ENCODE results near the gene APOO.

APOO gene

GRCh38 chrX:23907498-23908218 is at the start of gene APOO, which contains the start of gene CXorf58:
Gene APOO, minus strand, starts transcription at chrX:23907938. Its CDS starts 236 bp downstream, at chrX:23907702.
Gene CXorf58, plus strand, starts transcription at chrX:23908006. Its CDS starts 2,297 bp downstream, at chrX:23910303.
- DNase-seq = peak; percentile 89

GRCh38 chrX:23954396-23954795 is 46.7 kb upstream of the APOO start:
- DNase-seq = no peak

GRCh38 chrX:23953908-23954269 is 46.2 kb upstream of the APOO start:
- no peak for DNase-seq

- DNase-seq = peak; percentile 17
These were observed 45.5 kb upstream of the APOO start for GRCh38 chrX:23952984-23953907.

GRCh38 chrX:23952391-23952790 is 44.7 kb upstream of the APOO start:
- DNase-seq = no peak

GRCh38 chrX:23945206-23945605 is 37.5 kb upstream of the APOO start:
- no peak for DNase-seq

- DNase-seq = no peak
These were observed 36.5 kb upstream of the APOO start for GRCh38 chrX:23944234-23944633.

- DNase-seq = no peak
These were observed 31.5 kb upstream of the APOO start for GRCh38 chrX:23939203-23939602.

GRCh38 chrX:23938690-23939089 is 31.0 kb upstream of the APOO start:
- no peak for DNase-seq

GRCh38 chrX:23937100-23937499 is 29.4 kb upstream of the APOO start:
- DNase-seq = no peak

GRCh38 chrX:23936180-23936579 is 28.4 kb upstream of the APOO start:
- no peak for DNase-seq

- DNase-seq = no peak
These were observed 27.4 kb upstream of the APOO start for GRCh38 chrX:23935106-23935505.

GRCh38 chrX:23932046-23932445 is 24.3 kb upstream of the APOO start:
- DNase-seq = no peak

GRCh38 chrX:23930894-23931604 is 23.3 kb upstream of the APOO start:
- DNase-seq = no peak

GRCh38 chrX:23926015-23926414 is 18.3 kb upstream of the APOO start:
- no peak for DNase-seq

GRCh38 chrX:23919706-23920320 is 12.1 kb upstream of the APOO start:
- DNase-seq = no peak

- no peak for DNase-seq
These were observed 11.4 kb upstream of the APOO start for GRCh38 chrX:23919148-23919547.

- DNase-seq = no peak
These were observed 3.5 kb upstream of the APOO start for GRCh38 chrX:23911126-23911835.

GRCh38 chrX:23908219-23909004 is 674 bp upstream of the APOO start:
- DNase-seq = no peak

- no peak for DNase-seq
These were observed 634 bp downstream of the APOO start for GRCh38 chrX:23907111-23907497.

- DNase-seq = no peak
These were observed 3.6 kb downstream of the APOO start for GRCh38 chrX:23904096-23904495.

Measured in activated CD8-positive, alpha-beta memory T cell treated with anti-CD3 and anti-CD28 coated beads, Interleukin-2, amount 50 U/mL, for 4 hours (primary cell).